Midbrain (tissue), 1 donor: Measurements from ENCODE around the gene TOX2.

Experiments
- DNase-seq: peaks from one replicate; lab custom pipeline; 2025; lab: John Stamatoyannopoulos, UW

The TOX2 gene

GRCh38 chr20:43999848-44000247, 85.2 kb downstream of the TOX2 start:
- no peak for DNase-seq

DNA sequence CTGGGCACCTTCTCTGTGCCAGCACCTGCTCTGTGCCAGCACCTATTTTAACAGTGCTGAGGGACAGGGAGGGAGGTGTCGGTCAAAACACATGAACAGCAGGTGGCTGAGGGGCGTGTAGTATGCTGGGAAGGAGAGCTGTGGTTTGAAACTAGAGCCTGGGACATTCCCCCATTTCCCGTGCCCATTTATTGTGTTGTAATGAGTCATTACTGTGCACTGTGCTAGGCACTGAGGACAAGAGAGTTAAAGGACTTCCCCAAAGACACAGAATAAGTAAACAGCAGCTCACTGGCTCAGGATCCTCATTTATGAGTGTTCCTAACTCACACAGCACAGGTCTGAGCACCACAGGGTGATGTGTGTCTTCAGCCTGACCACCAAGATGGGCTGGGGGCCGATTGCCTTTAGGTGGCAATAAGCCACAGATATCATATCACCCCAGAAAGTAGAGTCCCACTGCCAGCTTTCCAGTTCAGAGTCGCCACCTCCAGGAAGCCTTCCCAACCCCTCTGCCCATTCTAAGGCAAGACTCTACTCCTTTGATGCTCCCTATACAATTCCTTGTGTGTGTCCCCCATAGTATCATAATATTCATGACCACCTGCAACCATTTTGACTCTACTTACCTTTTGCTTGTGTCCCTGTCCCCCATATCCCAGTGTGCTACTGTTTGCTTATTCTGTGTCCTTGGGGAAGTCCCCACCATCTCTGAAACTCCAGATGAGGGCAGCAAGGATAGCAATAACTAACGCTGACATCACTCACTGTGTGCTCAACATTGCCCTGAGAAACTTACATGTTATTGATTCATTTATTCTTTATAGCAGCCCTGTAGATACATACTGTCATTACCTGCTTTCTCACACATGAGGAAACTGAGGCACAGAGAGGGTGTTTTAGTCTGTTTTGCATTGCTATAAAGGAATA, 87.3 kb downstream of the TOX2 start:
- DNase-seq: no peak

DNA sequence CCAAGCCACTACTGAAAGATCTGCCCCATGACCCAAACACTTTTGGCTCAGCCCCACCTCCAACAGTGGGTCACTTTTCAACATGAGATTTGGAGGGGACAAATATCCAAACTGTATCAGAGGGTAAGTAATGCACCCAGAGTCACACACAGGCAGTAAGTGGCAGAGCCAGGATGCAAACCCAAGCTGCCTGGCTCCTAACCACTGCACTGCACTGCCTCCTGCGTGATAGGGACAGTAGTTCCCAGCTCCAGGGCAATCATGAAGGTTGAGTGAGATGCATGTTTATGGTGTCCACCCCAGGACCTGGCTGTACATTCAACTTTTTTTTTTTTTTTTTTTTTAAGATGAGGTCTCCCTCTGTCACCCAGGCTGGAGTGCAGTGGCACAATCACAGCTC, 88.2 kb downstream of the TOX2 start:
- no peak for DNase-seq

DNA sequence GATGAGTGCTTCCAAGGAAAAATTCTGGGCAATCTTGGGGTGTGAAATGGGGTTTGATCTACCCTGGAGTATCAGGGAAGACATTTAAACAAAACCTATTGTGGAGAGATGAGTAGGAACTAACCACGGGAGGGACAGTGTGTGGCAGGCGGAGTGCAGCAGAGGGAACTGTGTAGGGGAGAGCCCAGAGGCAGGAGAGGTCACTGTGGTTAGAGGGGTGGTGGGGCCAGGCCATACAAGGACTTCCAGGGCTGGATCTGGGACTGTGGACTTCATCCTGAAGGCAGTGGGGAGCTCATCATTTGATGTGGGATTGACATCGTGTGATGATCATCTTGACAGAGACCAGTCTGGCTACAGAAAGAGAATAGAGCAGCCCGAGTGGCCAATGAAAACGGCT, 89.0 kb downstream of the TOX2 start:
- DNase-seq: no peak

DNA sequence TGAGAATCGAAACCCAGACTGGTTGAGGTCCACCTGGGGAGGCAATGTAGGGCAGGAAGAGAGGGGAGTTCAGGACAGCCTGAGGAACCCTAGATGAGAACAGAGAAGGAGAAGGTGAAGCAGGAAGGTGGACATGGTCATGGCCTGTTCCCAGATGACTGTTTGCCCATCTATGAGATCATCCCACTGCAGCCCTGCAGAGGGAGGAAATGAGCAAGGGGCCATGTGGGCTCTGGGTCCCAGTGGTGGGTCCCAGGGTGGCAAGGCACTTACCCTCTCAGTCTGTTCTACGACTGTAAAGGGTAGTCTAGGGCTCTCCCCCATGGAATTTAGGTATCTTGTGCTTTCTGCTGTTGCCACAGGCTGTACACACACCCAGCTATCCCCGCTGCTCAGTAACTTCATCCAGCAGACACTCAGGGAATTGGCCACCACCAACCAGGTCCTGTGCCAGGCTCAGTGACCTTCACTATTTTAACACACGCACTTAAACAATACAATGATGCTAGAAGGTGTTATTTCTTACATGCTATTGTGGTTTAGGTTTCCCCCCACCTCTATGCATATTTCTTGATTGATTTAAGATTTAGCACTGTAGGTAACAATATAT, 89.8 kb downstream of the TOX2 start:
- no peak for DNase-seq

DNA sequence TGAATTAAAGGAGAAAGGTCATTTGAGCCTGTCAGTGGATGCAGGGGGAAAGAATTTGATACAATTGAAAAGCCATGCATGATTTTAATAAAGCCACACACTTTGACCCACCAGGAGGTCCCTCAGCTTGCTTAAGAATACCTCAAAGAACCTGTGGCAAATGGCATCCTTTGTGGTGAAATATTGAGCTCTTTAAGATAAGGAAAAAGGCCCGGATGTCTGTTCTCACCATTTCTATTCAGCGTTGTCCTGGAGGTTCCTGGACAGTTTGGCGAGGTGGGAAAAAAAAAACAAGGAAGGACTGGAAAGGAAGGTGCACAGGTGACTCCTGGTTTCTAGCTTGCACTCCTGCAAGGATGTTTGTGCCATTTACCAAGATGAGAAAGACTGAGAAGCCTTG, 91.0 kb downstream of the TOX2 start:
- DNase-seq: no peak

DNA sequence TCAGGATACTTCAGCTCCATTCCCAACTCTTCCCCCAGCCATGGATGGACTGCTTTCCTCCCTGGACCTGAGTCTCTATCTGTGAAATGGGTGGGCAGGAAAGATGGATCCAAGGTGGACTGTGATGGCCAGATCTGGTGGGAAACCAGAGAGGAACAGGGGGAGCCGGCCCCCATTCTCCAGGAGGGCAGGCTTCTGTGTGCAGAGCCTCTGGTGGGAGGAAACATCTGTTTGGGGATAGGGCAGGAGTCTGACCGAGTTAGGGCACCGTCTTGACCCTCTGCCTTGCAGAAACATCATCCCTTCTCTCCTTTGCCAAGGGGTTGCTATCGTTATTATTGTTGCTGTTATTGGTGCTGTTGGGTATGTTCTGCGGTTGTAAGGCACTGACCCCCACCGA, 91.5 kb downstream of the TOX2 start:
- DNase-seq: no peak

DNA sequence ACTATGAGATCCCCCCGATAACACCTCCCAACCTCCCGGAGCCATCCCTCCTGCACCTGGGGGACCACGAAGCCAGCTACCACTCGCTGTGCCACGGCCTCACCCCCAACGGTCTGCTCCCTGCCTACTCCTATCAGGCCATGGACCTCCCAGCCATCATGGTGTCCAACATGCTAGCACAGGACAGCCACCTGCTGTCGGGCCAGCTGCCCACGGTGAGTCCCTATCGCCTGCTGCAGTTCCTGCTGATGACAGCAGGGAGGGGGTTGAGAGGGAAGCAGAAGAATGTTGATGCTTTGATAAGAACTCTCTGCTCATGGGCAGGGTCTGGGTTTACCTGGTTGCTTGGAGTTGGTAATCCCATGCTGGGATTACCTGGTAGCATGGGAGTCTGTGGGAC, 91.9 kb downstream of the TOX2 start:
- no peak for DNase-seq

GRCh38 chr20:44008806-44009678, 94.4 kb downstream of the TOX2 start:
- no peak for DNase-seq

- no peak for DNase-seq
Observed at GRCh38 chr20:44009679-44009992, 95.0 kb downstream of the TOX2 start.

DNA sequence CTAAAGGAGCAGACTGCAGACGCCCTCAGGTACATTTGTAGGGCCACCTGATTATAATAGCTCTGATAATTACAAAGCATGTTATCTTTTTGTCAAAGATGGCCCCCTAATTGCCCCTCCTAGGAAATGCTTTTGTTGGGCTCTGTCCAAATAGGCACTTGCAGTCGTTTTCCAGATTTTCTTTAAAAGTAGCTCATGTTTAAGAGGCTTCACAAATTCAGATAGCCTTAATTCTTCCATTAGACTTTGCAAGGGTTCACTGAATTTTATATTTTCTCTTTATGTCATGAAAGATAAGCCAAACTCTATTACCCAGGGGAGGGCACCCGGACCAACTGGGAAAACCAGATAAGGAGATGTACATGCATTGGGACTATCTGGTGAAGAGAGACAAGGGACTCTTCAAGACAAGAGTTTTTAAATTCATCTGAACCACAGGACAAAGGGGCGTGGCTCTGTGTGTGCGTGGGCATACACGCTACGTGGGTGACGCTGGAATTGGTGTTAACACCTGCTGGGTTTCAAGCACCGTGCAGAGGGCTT, 95.6 kb downstream of the TOX2 start:
- DNase-seq: no peak

DNA sequence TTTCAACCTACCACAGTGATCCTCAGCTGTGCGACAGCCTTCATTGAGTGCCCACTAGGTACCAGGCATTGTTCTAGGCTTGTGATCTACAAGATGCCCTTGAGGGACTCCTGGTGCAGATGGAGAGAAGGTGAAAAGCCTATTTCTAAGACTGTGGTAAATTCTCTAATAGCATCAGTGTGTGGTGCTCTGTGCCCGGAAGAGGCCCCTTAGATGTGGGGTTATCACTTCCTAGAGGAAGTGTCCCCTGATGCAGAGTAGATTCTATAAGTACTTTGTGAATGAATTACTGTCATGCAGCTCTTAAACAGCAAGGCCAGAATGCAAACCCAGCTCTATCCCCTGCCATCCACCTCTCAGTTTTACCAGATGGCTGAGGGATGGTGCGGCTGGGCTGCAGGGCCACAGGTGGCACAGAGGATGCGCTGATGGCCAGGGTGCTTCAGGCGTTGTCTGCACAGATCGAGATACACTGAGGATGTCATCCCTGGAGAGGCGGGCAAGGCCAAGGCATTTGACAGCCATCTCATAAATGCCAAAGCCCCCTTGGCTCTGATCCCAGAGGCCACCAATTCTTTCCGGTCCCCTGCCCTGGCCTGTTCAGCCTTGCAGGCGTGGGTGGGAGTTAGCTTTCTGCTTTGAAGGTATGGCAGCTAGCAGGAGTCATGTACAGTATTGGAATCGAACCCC, 96.7 kb downstream of the TOX2 start:
- no peak for DNase-seq

DNA sequence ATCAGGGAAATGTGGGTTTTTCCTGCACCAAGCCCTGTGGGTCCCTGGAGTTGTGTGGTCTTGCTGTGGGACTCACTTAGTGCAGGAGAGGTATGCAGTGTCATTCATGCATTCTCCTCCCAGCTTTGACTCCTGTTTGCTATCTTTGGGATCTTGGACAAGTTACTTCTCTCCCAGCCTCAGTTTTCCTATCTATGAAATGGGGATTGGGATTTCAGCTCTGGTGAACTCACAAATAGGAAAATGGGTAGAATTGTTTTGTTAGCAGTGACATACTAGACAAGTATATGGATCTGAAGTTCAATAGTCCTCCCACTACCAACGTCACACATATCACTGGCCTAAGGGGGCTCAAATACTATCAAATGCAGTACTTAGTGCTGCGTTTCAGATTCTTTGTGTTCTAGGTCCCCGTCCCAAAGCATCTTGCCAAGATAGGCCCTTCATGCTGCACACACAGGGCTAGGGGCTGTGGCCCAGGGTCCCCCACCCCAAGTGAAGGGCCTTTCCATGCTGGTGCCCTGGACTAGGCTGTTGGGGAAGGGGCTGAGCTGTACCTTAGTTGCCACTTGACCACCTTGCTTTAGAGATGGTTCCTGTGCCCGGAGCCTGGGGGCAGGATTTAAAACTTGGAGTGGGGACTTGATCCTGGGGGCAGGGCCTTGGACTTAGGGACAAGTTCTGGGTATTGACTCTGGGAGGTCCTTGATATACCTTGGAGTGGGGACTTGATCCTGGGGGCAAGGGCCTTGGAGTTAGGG, 98.0 kb downstream of the TOX2 start:
- DNase-seq: no peak

GRCh38 chr20:44014807-44015732, 100.4 kb downstream of the TOX2 start:
- DNase-seq: no peak

DNA sequence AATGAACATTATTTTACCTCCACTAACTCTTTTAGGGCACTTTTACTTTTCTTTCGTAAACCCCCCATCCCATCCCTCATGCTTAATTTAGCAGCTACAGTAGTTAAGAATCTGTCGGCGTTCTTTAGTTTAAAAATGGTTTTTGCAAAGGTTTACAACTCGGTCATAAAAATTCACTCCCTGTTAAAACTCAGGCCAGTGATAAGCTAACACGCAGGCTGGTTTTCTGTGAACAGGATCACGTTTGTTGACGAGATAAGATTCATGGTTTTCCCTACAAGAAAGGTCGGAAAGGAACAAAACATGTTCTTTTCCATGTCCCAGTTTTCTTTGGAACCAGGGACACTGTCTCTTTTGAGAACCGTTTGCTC, 101.1 kb downstream of the TOX2 start:
- no peak for DNase-seq

GRCh38 chr20:44016525-44016924, 101.9 kb downstream of the TOX2 start:
- no peak for DNase-seq

- no peak for DNase-seq
Observed at GRCh38 chr20:44017211-44017610, 102.6 kb downstream of the TOX2 start.

DNA sequence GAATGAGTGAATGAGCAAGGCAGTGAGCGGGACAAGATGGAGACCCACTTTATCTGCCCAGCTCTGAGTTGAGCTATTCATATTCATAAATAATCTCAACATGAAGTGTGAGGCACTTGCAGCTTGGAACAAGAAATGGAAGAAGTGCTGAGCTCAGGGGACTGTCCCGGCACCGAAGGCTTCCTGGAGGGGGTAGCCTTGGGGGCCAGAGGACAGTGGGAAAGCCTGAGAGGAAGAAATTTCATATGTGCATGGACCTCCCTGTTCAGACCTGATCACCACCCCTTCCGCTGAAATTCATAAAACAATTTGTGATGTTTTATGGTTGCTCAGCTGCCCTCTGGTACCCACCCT, 103.2 kb downstream of the TOX2 start:
- no peak for DNase-seq

- DNase-seq: no peak
Observed at GRCh38 chr20:44018259-44018941, 103.7 kb downstream of the TOX2 start.
